AG04450 (cell line): Measurements from ENCODE around the gene PPP1R36. TPM values are rescaled to one million over a fixed set of nuclear protein-coding genes. Genes with fewer than 3 reads are reported as not detected.
"Not testable (repeated sequence)": the region's sequence is repeated elsewhere in the genome, so short reads cannot be mapped to it uniquely, and the experiment has no call there.

Source experiments
- CTCF ChIA-PET: fragments of 300-600, 350-600 bp; formaldehyde crosslinking; extraction: SDS; loops from one replicate; lab custom pipeline; 2022; ENCODE audit warnings: antibody characterized with exemption, inconsistent platforms; lab: Charles Lee
- POLR2A ChIA-PET: fragments of 350-600 bp; formaldehyde crosslinking; extraction: SDS; loops from one replicate; lab custom pipeline; 2021; ENCODE audit warnings: antibody characterized with exemption, inconsistent platforms; lab: Yijun Ruan, JAX
- DNase-seq: peaks from one replicate; pipeline ENCODE4 v3.0.0-alpha.2; 2011; ENCODE audit warnings: low read depth, low spot score
- H3K27ac ChIP-seq: one replicate; pipeline ENCODE4 v1.5.1; 2012; ENCODE audit warnings: low read depth, low read length, control low read depth
- H3K27me3 ChIP-seq: one replicate; pipeline ENCODE4 v1.6.0; 2012; ENCODE audit warnings: low read length; ENCODE audit not compliant: control insufficient read depth, insufficient read depth
- H3K4me3 ChIP-seq: 2 replicates; pipeline ENCODE4 v1.5.1; 2011; ENCODE audit warnings: mild to moderate bottlenecking, low read depth, low read length, control low read depth
- H3K9me3 ChIP-seq: 2 replicates; pipeline ENCODE4 v1.5.1; 2012; ENCODE audit warnings: low read length; ENCODE audit not compliant: control insufficient read depth, insufficient read depth
- CTCF ChIP-seq: IDR thresholded peaks from 2 replicates; pipeline ENCODE4 v1.5.1; 2011; ENCODE audit warnings: low read depth, low read length, control low read depth, inconsistent platforms
- polyA plus RNA-seq: library from polyadenylated mRNA; depleted of rRNA; stranded (reverse); fragments of >200 nt; gene quantifications from 2 replicates; pipeline ENCODE4 v1.2.3, GENCODE V29; 2011

PPP1R36 gene
- polyA plus RNA-seq, 1 experiment: 0.38 TPM

- H3K27me3 ChIP-seq: peaks cover 12% of the 10 kb centered on the region
- no peak for DNase-seq
- no peaks in the 10 kb centered on the region for H3K9me3 ChIP-seq
- H3K4me3 ChIP-seq: no peak overlapping the region
- TF ChIP-seq CTCF: no peak
- ChIA-PET POLR2A (interaction anchor here (1.0 to 2.6 kb wide), 2 partner anchors 10 to 61 kb away, joined by 3 to 6 read pairs; partner anchors contain the start of gene HSPA2), CTCF (interaction anchor here (0.6 to 1.7 kb wide), 4 partner anchors 10 to 360 kb away, joined by 3 to 6 read pairs (median 4); partner anchors contain the start of gene HSPA2)
- no peak overlapping the region for H3K27ac ChIP-seq
These were observed 1.0 kb downstream of the PPP1R36 start for GRCh38 chr14:64550621-64551333.

- no peak for TF ChIP-seq CTCF
- no peak overlapping the region for H3K4me3 ChIP-seq
- ChIA-PET CTCF (interaction anchor here (0.6 to 1.3 kb wide), 3 partner anchors 31 to 338 kb away, joined by 3 to 9 read pairs (median 3); no protein-coding TSS in a partner anchor), POLR2A (interaction anchor here (2.2 kb wide), 1 partner anchor 12 kb away, joined by 6 read pairs; no protein-coding TSS in a partner anchor)
- DNase-seq: no peak
- H3K27ac ChIP-seq: no peak overlapping the region
- no peaks in the 10 kb centered on the region for H3K9me3 ChIP-seq
- H3K27me3 ChIP-seq: peaks cover 12% of the 10 kb centered on the region
These were observed 4.8 kb downstream of the PPP1R36 start for GRCh38 chr14:64554556-64554955.

- H3K4me3 ChIP-seq: no peak overlapping the region
- no peaks in the 10 kb centered on the region for H3K9me3 ChIP-seq
- H3K27ac ChIP-seq: no peak overlapping the region
- no peaks in the 10 kb centered on the region for H3K27me3 ChIP-seq
- peak; percentile 65 for DNase-seq
- no peak for TF ChIP-seq CTCF
- ChIA-PET POLR2A (interaction anchor here (0.6 to 2.2 kb wide), 6 partner anchors 10 to 73 kb away, joined by 3 to 7 read pairs (median 4); partner anchors contain the start of genes HSPA2 and ZBTB1), CTCF (interaction anchor here (0.7 to 1.8 kb wide), 4 partner anchors 10 to 72 kb away, joined by 4 to 5 read pairs (median 4); partner anchors contain the start of gene HSPA2)
These were observed 6.8 kb downstream of the PPP1R36 start for GRCh38 chr14:64556526-64556925.

- H3K27me3 ChIP-seq, H3K9me3 ChIP-seq, DNase-seq, H3K4me3 ChIP-seq, CTCF ChIA-PET, H3K27ac ChIP-seq, POLR2A ChIA-PET: not testable (repeated sequence)
These were observed 8.5 kb downstream of the PPP1R36 start for GRCh38 chr14:64558216-64558615.

- H3K27ac ChIP-seq: no peak overlapping the region
- H3K4me3 ChIP-seq: no peak overlapping the region
- CTCF ChIA-PET: interaction anchor here (1.0 to 1.4 kb wide), 2 partner anchors 51 to 76 kb away, joined by 3 read pairs; no protein-coding TSS in a partner anchor
- DNase-seq: no peak
- no peak for TF ChIP-seq CTCF
- H3K27me3 ChIP-seq: no peaks in the 10 kb centered on the region
- POLR2A ChIA-PET: interaction anchor here (1.3 kb wide), 1 partner anchor 21 kb away, joined by 3 read pairs; the partner anchor contains the start of gene HSPA2
- no peaks in the 10 kb centered on the region for H3K9me3 ChIP-seq
These were observed 11.9 kb downstream of the PPP1R36 start for GRCh38 chr14:64561631-64562030.
